Stimulated activated effector memory CD8-positive, alpha-beta T cell treated with anti-CD3 and anti-CD28 coated beads, Interleukin-12 subunit alpha, Interleukin-12 subunit beta, amount 100 ng/mL, for 72 hours (primary cell): ENCODE data around the gene RTF1.
"Not testable (repeated sequence)": the region's sequence is repeated elsewhere in the genome, so short reads cannot be mapped to it uniquely, and the experiment has no call there.

Experiments used
- ATAC-seq: fragments of 150-1000 bp; cut with Tn5 transposase; 2 replicates; pipeline ENCODE4 v1.10.0; 2021
- DNase-seq, 2 donors: peaks; one replicate each; pipeline ENCODE4 v3.0.0; 2021 to 2022; ENCODE audit warnings: low spot score in 2 of 2
- H3K27ac Mint-ChIP-seq: one replicate; pipeline ENCODE4 v1.8.0; 2022; ENCODE audit warnings: mild to moderate bottlenecking, mixed read lengths
- H3K36me3 Mint-ChIP-seq: one replicate; pipeline ENCODE4 v1.8.0; 2022; ENCODE audit warnings: mild to moderate bottlenecking, mixed read lengths
- H3K4me1 Mint-ChIP-seq: one replicate; pipeline ENCODE4 v1.8.0; 2022; ENCODE audit warnings: mixed read lengths
- H3K4me3 Mint-ChIP-seq: one replicate; pipeline ENCODE4 v1.8.0; 2022; ENCODE audit warnings: mild to moderate bottlenecking, mixed read lengths
- H3K9me3 Mint-ChIP-seq: one replicate; pipeline ENCODE4 v1.8.0; 2022; ENCODE audit warnings: mixed read lengths

Gene RTF1

GRCh38 chr15:41469644-41470043, 52.7 kb downstream of the RTF1 start:
- H3K9me3 Mint-ChIP-seq, ATAC-seq, H3K4me3 Mint-ChIP-seq, DNase-seq: not testable (repeated sequence)
- peaks cover 16% of the 10 kb centered on the region for H3K4me1 Mint-ChIP-seq
- H3K36me3 Mint-ChIP-seq = peaks cover 98% of the 10 kb centered on the region
- H3K27ac Mint-ChIP-seq = peak overlapping the region; percentile 12

GRCh38 chr15:41473418-41473817, 56.5 kb downstream of the RTF1 start:
- peaks cover 5% of the 10 kb centered on the region for H3K4me1 Mint-ChIP-seq
- ATAC-seq = no peak
- H3K4me3 Mint-ChIP-seq = no peak overlapping the region
- H3K27ac Mint-ChIP-seq = no peak overlapping the region
- no peak for DNase-seq
- H3K36me3 Mint-ChIP-seq = peaks cover 100% of the 10 kb centered on the region
- H3K9me3 Mint-ChIP-seq = no peaks in the 10 kb centered on the region

- DNase-seq = no peak
- no peak for ATAC-seq
- no peaks in the 10 kb centered on the region for H3K9me3 Mint-ChIP-seq
- peaks cover 5% of the 10 kb centered on the region for H3K4me1 Mint-ChIP-seq
- H3K27ac Mint-ChIP-seq = peak overlapping the region; percentile 43
- no peak overlapping the region for H3K4me3 Mint-ChIP-seq
- peaks cover 100% of the 10 kb centered on the region for H3K36me3 Mint-ChIP-seq
Measured at GRCh38 chr15:41474436-41474835, 57.5 kb downstream of the RTF1 start.

GRCh38 chr15:41474941-41475340, 58.0 kb downstream of the RTF1 start:
- no peak for DNase-seq
- Mint-ChIP-seq H3K9me3 (no peaks in the 10 kb centered on the region), H3K27ac (peak overlapping the region; percentile 43), H3K36me3 (peaks cover 100% of the 10 kb centered on the region), H3K4me3 (no peak overlapping the region), H3K4me1 (peaks cover 5% of the 10 kb centered on the region)
- ATAC-seq = no peak

GRCh38 chr15:41476416-41477048, 59.6 kb downstream of the RTF1 start:
- no peak for ATAC-seq
- H3K9me3 Mint-ChIP-seq = no peaks in the 10 kb centered on the region
- H3K36me3 Mint-ChIP-seq = peaks cover 98% of the 10 kb centered on the region
- H3K4me3 Mint-ChIP-seq = no peak overlapping the region
- no peak for DNase-seq
- H3K4me1 Mint-ChIP-seq = peaks cover 5% of the 10 kb centered on the region
- peak overlapping the region; percentile 36 for H3K27ac Mint-ChIP-seq

GRCh38 chr15:41480396-41481140, 63.7 kb downstream of the RTF1 start:
- H3K4me3 Mint-ChIP-seq = no peak overlapping the region
- peaks cover 58% of the 10 kb centered on the region for H3K36me3 Mint-ChIP-seq
- H3K27ac Mint-ChIP-seq = no peak overlapping the region
- no peaks in the 10 kb centered on the region for H3K9me3 Mint-ChIP-seq
- no peak for ATAC-seq
- peaks cover 30% of the 10 kb centered on the region for H3K4me1 Mint-ChIP-seq
- no peak for DNase-seq

GRCh38 chr15:41482110-41482877, 65.4 kb downstream of the RTF1 start:
- Mint-ChIP-seq H3K27ac (no peak overlapping the region), H3K4me3 (no peak overlapping the region), H3K4me1 (peaks cover 33% of the 10 kb centered on the region), H3K36me3 (peaks cover 47% of the 10 kb centered on the region), H3K9me3 (no peaks in the 10 kb centered on the region)
- DNase-seq = no peak
- no peak for ATAC-seq

- no peak for DNase-seq
- peaks cover 41% of the 10 kb centered on the region for H3K4me1 Mint-ChIP-seq
Measured at GRCh38 chr15:41483115-41483514, 66.2 kb downstream of the RTF1 start.

GRCh38 chr15:41483519-41483918, 66.6 kb downstream of the RTF1 start:
- peaks cover 47% of the 10 kb centered on the region for H3K36me3 Mint-ChIP-seq
- H3K4me1 Mint-ChIP-seq = peaks cover 45% of the 10 kb centered on the region
- peak overlapping the region; percentile 56 for H3K4me3 Mint-ChIP-seq
- H3K9me3 Mint-ChIP-seq = no peaks in the 10 kb centered on the region
- DNase-seq (no peak), ATAC-seq (peak; percentile 64)
- H3K27ac Mint-ChIP-seq = no peak overlapping the region

More at GRCh38 chr15:41483115-41483514, 66.2 kb downstream of the RTF1 start:
- no peaks in the 10 kb centered on the region for H3K9me3 Mint-ChIP-seq
- H3K4me3 Mint-ChIP-seq = peak overlapping the region; percentile 56
- H3K36me3 Mint-ChIP-seq = peaks cover 47% of the 10 kb centered on the region
- H3K27ac Mint-ChIP-seq = no peak overlapping the region
- ATAC-seq = peak; percentile 83

GRCh38 chr15:41484937-41485625, 68.2 kb downstream of the RTF1 start:
- Mint-ChIP-seq H3K27ac (no peak overlapping the region), H3K36me3 (peaks cover 34% of the 10 kb centered on the region), H3K9me3 (no peaks in the 10 kb centered on the region), H3K4me3 (no peak overlapping the region), H3K4me1 (peaks cover 50% of the 10 kb centered on the region)
- ATAC-seq = no peak
- no peak for DNase-seq

- Mint-ChIP-seq H3K27ac (no peak overlapping the region), H3K36me3 (peaks cover 27% of the 10 kb centered on the region), H3K9me3 (no peaks in the 10 kb centered on the region), H3K4me1 (peaks cover 59% of the 10 kb centered on the region), H3K4me3 (no peak overlapping the region)
- ATAC-seq = no peak
- DNase-seq = no peak
Measured at GRCh38 chr15:41486286-41486685, 69.4 kb downstream of the RTF1 start.

- Mint-ChIP-seq H3K27ac (peak overlapping the region; percentile 85), H3K36me3 (peaks cover 27% of the 10 kb centered on the region), H3K4me1 (peaks cover 69% of the 10 kb centered on the region), H3K4me3 (no peak overlapping the region), H3K9me3 (no peaks in the 10 kb centered on the region)
- DNase-seq = no peak
- ATAC-seq = no peak
Measured at GRCh38 chr15:41487381-41487780, 70.5 kb downstream of the RTF1 start.

- Mint-ChIP-seq H3K9me3 (no peaks in the 10 kb centered on the region), H3K36me3 (peaks cover 31% of the 10 kb centered on the region), H3K27ac (peak overlapping the region; percentile 85), H3K4me1 (peaks cover 70% of the 10 kb centered on the region), H3K4me3 (no peak overlapping the region)
- ATAC-seq (peak; percentile 20), DNase-seq (no peak)
Measured at GRCh38 chr15:41487802-41488201, 70.9 kb downstream of the RTF1 start.

- H3K4me1 Mint-ChIP-seq = peaks cover 56% of the 10 kb centered on the region
- H3K9me3 Mint-ChIP-seq = no peaks in the 10 kb centered on the region
- H3K27ac Mint-ChIP-seq = no peak overlapping the region
- DNase-seq = no peak
- H3K36me3 Mint-ChIP-seq = peaks cover 34% of the 10 kb centered on the region
- ATAC-seq = no peak
- H3K4me3 Mint-ChIP-seq = peak overlapping the region; percentile 7
Measured at GRCh38 chr15:41489641-41490040, 72.7 kb downstream of the RTF1 start.

GRCh38 chr15:41490355-41490754, 73.5 kb downstream of the RTF1 start:
- Mint-ChIP-seq H3K27ac (peak overlapping the region; percentile 46), H3K4me3 (peak overlapping the region; percentile 7), H3K4me1 (peaks cover 52% of the 10 kb centered on the region), H3K36me3 (peaks cover 34% of the 10 kb centered on the region), H3K9me3 (no peaks in the 10 kb centered on the region)
- ATAC-seq (peak; percentile 76), DNase-seq (no peak)
